ENCODE data around the gene RNF150.
A peak's percentile ranks its signal among the peaks of the same experiment; 100 is the strongest.
"Not testable (repeated sequence)": the region's sequence is repeated elsewhere in the genome, so short reads cannot be mapped to it uniquely, and the experiment has no call there.

RNF150 gene

GRCh38 chr4:141054446-141054845 is 78.8 kb downstream of the RNF150 start:
- ChIA-PET POLR2A (no interaction called here), CTCF (interaction anchor here (1.6 kb wide), 1 partner anchor 10 kb away, joined by 4 read pairs; no protein-coding TSS in a partner anchor)

GRCh38 chr4:141050999-141051398 is 82.3 kb downstream of the RNF150 start:
- DNase-seq (ENCODE audit: low read depth, low spot score); H3K4me3 ChIP-seq (ENCODE audit: low read depth, low read length); POLR2A ChIA-PET; CTCF ChIA-PET: not testable (repeated sequence)

More at GRCh38 chr4:141054446-141054845, 78.8 kb downstream of the RNF150 start:
- H3K4me3 ChIP-seq (ENCODE audit: low read depth, low read length): no peak overlapping the region
- DNase-seq (ENCODE audit: low read depth, low spot score): no peak
- no peak for TF ChIP-seq CTCF (IDR thresholded peaks at IDR 0.05; ENCODE audit: insufficient read depth, low read length, missing control alignments)

- no peak overlapping the region for H3K4me3 ChIP-seq (ENCODE audit: low read depth, low read length)
- no peak for TF ChIP-seq CTCF (IDR thresholded peaks at IDR 0.05; ENCODE audit: insufficient read depth, low read length, missing control alignments)
- no peak for DNase-seq (ENCODE audit: low read depth, low spot score)
- CTCF ChIA-PET: interaction anchor here (1.4 to 1.6 kb wide), 2 partner anchors 9 to 189 kb away, joined by 4 read pairs; no protein-coding TSS in a partner anchor
- POLR2A ChIA-PET: interaction anchor here (0.9 kb wide), 1 partner anchor 19 kb away, joined by 6 read pairs; no protein-coding TSS in a partner anchor
Measured at GRCh38 chr4:141047228-141047884, 85.9 kb downstream of the RNF150 start.

- TF ChIP-seq CTCF (IDR thresholded peaks at IDR 0.05; ENCODE audit: insufficient read depth, low read length, missing control alignments): no peak
- no peak overlapping the region for H3K4me3 ChIP-seq (ENCODE audit: low read depth, low read length)
- CTCF ChIA-PET: interaction anchor here (0.8 to 1.6 kb wide), 3 partner anchors 11 to 187 kb away, joined by 3 to 4 read pairs (median 4); no protein-coding TSS in a partner anchor
- POLR2A ChIA-PET: interaction anchor here (0.7 to 1.2 kb wide), 4 partner anchors 9 to 151 kb away, joined by 3 to 6 read pairs (median 4); no protein-coding TSS in a partner anchor
- DNase-seq (ENCODE audit: low read depth, low spot score): peak; percentile 98
Measured at GRCh38 chr4:141046255-141046654, 87.0 kb downstream of the RNF150 start.

GRCh38 chr4:141045848-141046247 is 87.4 kb downstream of the RNF150 start:
- no peak for DNase-seq (ENCODE audit: low read depth, low spot score)
- ChIA-PET CTCF (interaction anchor here (0.8 to 1.6 kb wide), 3 partner anchors 10 to 187 kb away, joined by 3 to 4 read pairs (median 4); no protein-coding TSS in a partner anchor), POLR2A (interaction anchor here (0.7 to 1.2 kb wide), 3 partner anchors 9 to 151 kb away, joined by 3 to 4 read pairs (median 3); no protein-coding TSS in a partner anchor)
- H3K4me3 ChIP-seq (ENCODE audit: low read depth, low read length): no peak overlapping the region
- TF ChIP-seq CTCF (IDR thresholded peaks at IDR 0.05; ENCODE audit: insufficient read depth, low read length, missing control alignments): no peak

GRCh38 chr4:141041021-141041476 is 92.2 kb downstream of the RNF150 start:
- no peak for DNase-seq (ENCODE audit: low read depth, low spot score)
- CTCF ChIA-PET: no interaction called here
- no peak overlapping the region for H3K4me3 ChIP-seq (ENCODE audit: low read depth, low read length)
- TF ChIP-seq CTCF (IDR thresholded peaks at IDR 0.05; ENCODE audit: insufficient read depth, low read length, missing control alignments): no peak
- POLR2A ChIA-PET: no interaction called here

Data from AG04449 (cell line).